Loucy (cell line): ENCODE results near the gene TMEM233.

Source experiments
- H2AFZ ChIP-seq: fragments of 200-600 bp; sonication (generic); 2 replicates; pipeline ENCODE4 v1.6.0; 2016; ENCODE audit warnings: antibody characterized with exemption, mild to moderate bottlenecking, low read length, moderate library complexity
- H3F3A ChIP-seq: fragments of 200-600 bp; 2 replicates; pipeline ENCODE4 v1.6.0; 2016; ENCODE audit warnings: antibody characterized with exemption, low read depth, mild to moderate bottlenecking
- H3K27me3 ChIP-seq: fragments of 200-600 bp; sonication (generic); 2 replicates; pipeline ENCODE4 v1.6.1; 2014; ENCODE audit warnings: low read length, mild to moderate bottlenecking; ENCODE audit not compliant: insufficient read depth, poor library complexity, severe bottlenecking
- H3K36me3 ChIP-seq: fragments of 200-600 bp; sonication (generic); 2 replicates; pipeline ENCODE4 v1.6.1; 2016; ENCODE audit warnings: low read length; ENCODE audit not compliant: insufficient read depth
- H3K4me1 ChIP-seq: fragments of 200-600 bp; sonication (generic); 2 replicates; pipeline ENCODE4 v1.5.1; 2014; ENCODE audit warnings: low read length, mild to moderate bottlenecking; ENCODE audit not compliant: insufficient read depth, poor library complexity, severe bottlenecking
- H3K4me2 ChIP-seq: fragments of 200-600 bp; sonication (generic); 2 replicates; pipeline ENCODE4 v1.6.0; 2014; ENCODE audit warnings: antibody characterized with exemption, low read length, low read depth, mild to moderate bottlenecking; ENCODE audit not compliant: poor library complexity, severe bottlenecking
- H3K4me3 ChIP-seq: fragments of 200-600 bp; sonication (generic); 2 replicates; pipeline ENCODE4 v1.5.1; 2014; ENCODE audit warnings: low read length, mild to moderate bottlenecking, mixed read lengths; ENCODE audit not compliant: poor library complexity, severe bottlenecking
- H3K79me2 ChIP-seq: fragments of 200-600 bp; sonication (generic); 2 replicates; pipeline ENCODE4 v1.6.1; 2014; ENCODE audit warnings: low read length; ENCODE audit not compliant: insufficient read depth
- H3K9ac ChIP-seq: fragments of 200-600 bp; sonication (generic); 2 replicates; pipeline ENCODE4 v1.6.0; 2014; ENCODE audit warnings: mild to moderate bottlenecking, low read depth, low read length, moderate library complexity; ENCODE audit not compliant: poor library complexity, severe bottlenecking
- H3K9me2 ChIP-seq: fragments of 200-600 bp; sonication (generic); replicated peaks from 2 replicates; pipeline ENCODE4 v1.6.1; 2016; ENCODE audit warnings: low read depth, low read length, mixed read lengths
- H3K9me3 ChIP-seq: fragments of 200-600 bp; sonication (generic); 2 replicates; pipeline ENCODE4 v1.6.1; 2014; ENCODE audit warnings: mild to moderate bottlenecking, antibody characterized with exemption, low read length, low read depth; ENCODE audit not compliant: insufficient read depth
- H4K20me1 ChIP-seq: fragments of 200-600 bp; sonication (generic); 2 replicates; pipeline ENCODE4 v1.6.0; 2014; ENCODE audit warnings: antibody characterized with exemption, low read length, mild to moderate bottlenecking; ENCODE audit not compliant: insufficient read depth, poor library complexity, severe bottlenecking
- EZH2phosphoT487 ChIP-seq: fragments of 200-600 bp; IDR thresholded peaks from 2 replicates; pipeline ENCODE4 v1.6.1; 2018; ENCODE audit warnings: antibody characterized with exemption, mild to moderate bottlenecking, moderate library complexity, borderline replicate concordance
- TF ChIP-seq, protein P1 (sequence below): fragments of 200-600 bp; sonication (generic); conservative IDR thresholded peaks from 2 replicates; pipeline ENCODE4 v1.5.1; 2014; ENCODE audit warnings: mild to moderate bottlenecking, antibody characterized with exemption, low read length

The TMEM233 gene

DNA sequence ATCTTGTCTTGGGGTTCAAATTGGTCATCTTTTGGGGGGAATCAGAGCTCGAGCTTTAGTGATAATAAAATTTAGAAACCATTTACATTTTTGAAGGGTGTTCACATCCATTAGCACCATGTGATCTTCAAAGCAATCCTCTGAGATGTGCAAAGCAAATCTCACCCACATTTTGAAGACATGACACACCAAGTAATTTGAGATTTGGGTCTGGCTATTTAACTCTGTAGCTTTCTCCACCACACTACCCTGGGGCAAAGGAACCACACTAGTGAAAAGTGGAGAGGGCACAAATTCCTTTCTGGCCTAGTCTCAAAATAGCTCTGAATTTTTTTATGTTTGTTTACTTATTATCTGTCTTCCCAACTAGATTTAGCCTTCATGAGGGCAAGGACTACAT, 46.6 kb upstream of the TMEM233 start:
- Histone ChIP-seq H3K4me1 (no peaks in the 10 kb centered on the region), H3K9me2 (no peaks in the 10 kb centered on the region), H3K9me3 (no peaks in the 10 kb centered on the region), H3K9ac (no peak overlapping the region), H3K79me2 (no peaks in the 10 kb centered on the region), H3K36me3 (no peaks in the 10 kb centered on the region), H3K4me2 (no peak overlapping the region), H3K27me3 (no peaks in the 10 kb centered on the region), H2AFZ (no peak overlapping the region), H3K4me3 (no peak overlapping the region), H3F3A (no peaks in the 10 kb centered on the region), H4K20me1 (no peaks in the 10 kb centered on the region)
- no peak for TF ChIP-seq EZH2phosphoT487
- TF ChIP-seq, protein P1, sequence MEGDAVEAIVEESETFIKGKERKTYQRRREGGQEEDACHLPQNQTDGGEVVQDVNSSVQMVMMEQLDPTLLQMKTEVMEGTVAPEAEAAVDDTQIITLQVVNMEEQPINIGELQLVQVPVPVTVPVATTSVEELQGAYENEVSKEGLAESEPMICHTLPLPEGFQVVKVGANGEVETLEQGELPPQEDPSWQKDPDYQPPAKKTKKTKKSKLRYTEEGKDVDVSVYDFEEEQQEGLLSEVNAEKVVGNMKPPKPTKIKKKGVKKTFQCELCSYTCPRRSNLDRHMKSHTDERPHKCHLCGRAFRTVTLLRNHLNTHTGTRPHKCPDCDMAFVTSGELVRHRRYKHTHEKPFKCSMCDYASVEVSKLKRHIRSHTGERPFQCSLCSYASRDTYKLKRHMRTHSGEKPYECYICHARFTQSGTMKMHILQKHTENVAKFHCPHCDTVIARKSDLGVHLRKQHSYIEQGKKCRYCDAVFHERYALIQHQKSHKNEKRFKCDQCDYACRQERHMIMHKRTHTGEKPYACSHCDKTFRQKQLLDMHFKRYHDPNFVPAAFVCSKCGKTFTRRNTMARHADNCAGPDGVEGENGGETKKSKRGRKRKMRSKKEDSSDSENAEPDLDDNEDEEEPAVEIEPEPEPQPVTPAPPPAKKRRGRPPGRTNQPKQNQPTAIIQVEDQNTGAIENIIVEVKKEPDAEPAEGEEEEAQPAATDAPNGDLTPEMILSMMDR, result no peak

DNA sequence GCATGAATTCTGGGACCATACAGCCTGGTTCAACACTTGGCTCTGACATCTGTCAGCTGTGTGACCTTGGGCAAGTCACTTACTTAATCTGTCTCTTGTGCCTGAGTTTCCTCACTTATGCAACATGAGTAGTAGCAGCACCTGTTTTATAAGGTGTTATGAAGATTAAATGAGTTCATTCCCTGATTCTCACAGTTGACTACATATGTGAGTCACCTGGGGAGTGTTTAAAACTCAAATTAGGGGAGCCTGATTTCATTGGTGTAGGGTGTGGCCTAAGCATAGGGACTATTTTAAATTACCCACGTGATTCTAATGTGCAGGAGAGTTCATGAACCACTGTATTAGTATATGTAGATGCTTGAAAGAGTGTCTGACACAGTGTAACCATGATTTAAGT, 36.7 kb upstream of the TMEM233 start:
- TF ChIP-seq, protein P1, result no peak
- no peak for TF ChIP-seq EZH2phosphoT487
- Histone ChIP-seq H3K9ac (no peak overlapping the region), H3F3A (no peaks in the 10 kb centered on the region)

DNA sequence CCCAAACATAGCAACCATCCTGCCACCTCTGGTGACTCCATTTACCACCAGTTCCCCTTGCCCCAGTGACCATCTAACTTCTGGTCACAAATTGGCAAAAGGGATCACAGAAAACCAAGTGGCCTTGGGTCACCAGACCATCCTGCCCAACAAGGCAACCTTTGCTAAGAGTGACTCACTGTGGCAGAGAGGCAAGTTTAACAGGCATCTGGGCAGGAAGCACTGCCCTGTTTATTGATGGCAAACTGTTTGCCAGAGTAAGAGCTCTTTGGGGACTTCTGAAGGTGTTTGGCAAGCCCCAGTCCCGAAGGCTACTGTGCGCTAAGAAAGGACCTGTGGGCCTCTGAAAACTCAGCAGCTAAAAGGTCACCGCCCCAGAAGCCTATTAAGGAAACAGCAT, 28.2 kb upstream of the TMEM233 start:
- H3K4me2 ChIP-seq, result no peak overlapping the region
- H3K9me2 ChIP-seq, result no peaks in the 10 kb centered on the region
- no peaks in the 10 kb centered on the region for H3K9me3 ChIP-seq
- H3K36me3 ChIP-seq, result no peaks in the 10 kb centered on the region
- no peaks in the 10 kb centered on the region for H3K27me3 ChIP-seq
- no peaks in the 10 kb centered on the region for H4K20me1 ChIP-seq
- H3K4me1 ChIP-seq, result no peaks in the 10 kb centered on the region
- no peak overlapping the region for H3K9ac ChIP-seq
- no peak overlapping the region for H2AFZ ChIP-seq
- TF ChIP-seq EZH2phosphoT487, result no peak
- TF ChIP-seq, protein P1, result no peak
- H3K79me2 ChIP-seq, result no peaks in the 10 kb centered on the region
- no peak overlapping the region for H3K4me3 ChIP-seq
- no peaks in the 10 kb centered on the region for H3F3A ChIP-seq

More for the DNA sequence above, 36.7 kb upstream of the TMEM233 start:
- H3K79me2 ChIP-seq, result no peaks in the 10 kb centered on the region
- H3K27me3 ChIP-seq, result no peaks in the 10 kb centered on the region
- no peak overlapping the region for H3K4me3 ChIP-seq
- no peaks in the 10 kb centered on the region for H4K20me1 ChIP-seq
- H3K4me1 ChIP-seq, result no peaks in the 10 kb centered on the region
- H3K4me2 ChIP-seq, result no peak overlapping the region
- no peak overlapping the region for H2AFZ ChIP-seq
- no peaks in the 10 kb centered on the region for H3K9me3 ChIP-seq
- H3K9me2 ChIP-seq, result no peaks in the 10 kb centered on the region
- H3K36me3 ChIP-seq, result no peaks in the 10 kb centered on the region
